GM21576 (cell line): Measurements from ENCODE around the gene CDK11B.

Experiments
- ATAC-seq: cut with Tn5 transposase; IDR thresholded peaks from one replicate; pipeline ENCODE4 v1.9.1; 2021; ENCODE audit warnings: mild to moderate bottlenecking, moderate library complexity; ENCODE audit not compliant: unreplicated experiment

Gene CDK11B

GRCh38 chr1:1628754-1629429 is 29.9 kb downstream of the CDK11B start:
- ATAC-seq, result no peak

- ATAC-seq, result no peak
Measured at GRCh38 chr1:1627829-1628753, 30.7 kb downstream of the CDK11B start.

- no peak for ATAC-seq
Measured at GRCh38 chr1:1627261-1627828, 31.5 kb downstream of the CDK11B start.

- no peak for ATAC-seq
Measured at GRCh38 chr1:1626207-1627141, 32.3 kb downstream of the CDK11B start.

GRCh38 chr1:1625824-1626206 is 33.0 kb downstream of the CDK11B start:
- no peak for ATAC-seq

- no peak for ATAC-seq
Measured at GRCh38 chr1:1625404-1625775, 33.4 kb downstream of the CDK11B start.

GRCh38 chr1:1624443-1625403 is 34.1 kb downstream of the CDK11B start:
- ATAC-seq, result no peak

GRCh38 chr1:1623631-1624442 is 35.0 kb downstream of the CDK11B start:
- no peak for ATAC-seq

DNA sequence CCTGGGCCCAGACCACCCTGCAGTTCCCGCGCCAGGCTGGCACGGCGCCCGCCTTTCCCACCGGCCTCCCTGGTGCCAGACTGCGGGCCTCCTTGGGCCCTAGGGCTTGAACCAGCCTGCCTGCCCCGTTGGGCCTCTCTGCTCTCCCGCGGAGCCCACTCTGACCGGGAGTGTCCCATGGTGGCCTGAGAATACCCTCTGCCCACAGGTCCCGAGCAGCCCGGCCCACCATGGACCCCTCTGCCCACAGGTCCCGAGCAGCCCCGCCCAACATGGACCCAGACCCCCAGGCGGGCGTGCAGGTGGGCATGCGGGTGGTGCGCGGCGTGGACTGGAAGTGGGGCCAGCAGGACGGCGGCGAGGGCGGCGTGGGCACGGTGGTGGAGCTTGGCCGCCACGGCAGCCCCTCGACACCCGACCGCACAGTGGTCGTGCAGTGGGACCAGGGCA is 35.6 kb downstream of the CDK11B start:
- no peak for ATAC-seq

GRCh38 chr1:1622788-1623094 is 36.1 kb downstream of the CDK11B start:
- no peak for ATAC-seq

- no peak for ATAC-seq
Measured at GRCh38 chr1:1622010-1622787, 36.6 kb downstream of the CDK11B start.

DNA sequence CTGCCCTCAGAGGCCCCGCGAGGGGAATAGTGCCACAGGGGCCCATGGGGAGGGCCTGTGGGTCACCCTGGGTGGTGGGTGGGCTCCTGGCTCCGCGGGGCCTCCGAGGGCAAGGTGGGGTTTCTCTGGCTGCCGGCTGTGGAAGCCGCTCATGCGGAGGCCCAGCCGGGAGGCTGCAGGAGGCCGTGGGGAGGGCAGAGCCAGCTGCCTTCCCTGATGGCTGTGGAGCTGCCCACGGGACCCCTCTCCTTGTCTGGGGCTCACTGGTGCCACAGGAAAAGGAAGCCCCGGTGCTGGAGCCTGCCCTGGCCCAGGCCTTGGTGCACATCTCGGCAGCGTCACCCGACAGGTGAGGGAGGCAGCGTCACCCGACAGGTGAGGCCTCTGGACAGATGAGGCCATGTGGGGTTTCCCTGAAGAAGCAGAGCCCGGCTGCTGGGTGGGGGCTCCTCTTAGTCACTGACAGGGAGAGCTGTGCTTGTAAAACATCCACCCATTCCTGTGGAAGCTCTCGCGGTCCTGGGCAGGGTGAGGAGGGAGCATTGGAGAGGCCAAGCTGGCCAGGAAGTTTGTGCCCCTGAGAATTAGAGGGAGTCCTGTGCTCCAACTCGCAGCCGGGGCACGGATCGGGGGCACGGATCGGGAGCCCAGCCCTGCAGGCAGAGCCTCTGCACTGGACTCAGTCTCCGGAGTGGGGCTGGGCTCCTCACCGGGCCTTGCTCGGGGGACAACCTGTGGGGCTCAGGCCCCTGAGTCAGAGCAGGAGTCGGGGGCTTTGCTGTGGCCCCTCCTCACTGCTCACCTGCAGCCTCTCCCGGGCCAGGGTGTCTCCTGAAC is 37.4 kb downstream of the CDK11B start:
- ATAC-seq, result no peak

DNA sequence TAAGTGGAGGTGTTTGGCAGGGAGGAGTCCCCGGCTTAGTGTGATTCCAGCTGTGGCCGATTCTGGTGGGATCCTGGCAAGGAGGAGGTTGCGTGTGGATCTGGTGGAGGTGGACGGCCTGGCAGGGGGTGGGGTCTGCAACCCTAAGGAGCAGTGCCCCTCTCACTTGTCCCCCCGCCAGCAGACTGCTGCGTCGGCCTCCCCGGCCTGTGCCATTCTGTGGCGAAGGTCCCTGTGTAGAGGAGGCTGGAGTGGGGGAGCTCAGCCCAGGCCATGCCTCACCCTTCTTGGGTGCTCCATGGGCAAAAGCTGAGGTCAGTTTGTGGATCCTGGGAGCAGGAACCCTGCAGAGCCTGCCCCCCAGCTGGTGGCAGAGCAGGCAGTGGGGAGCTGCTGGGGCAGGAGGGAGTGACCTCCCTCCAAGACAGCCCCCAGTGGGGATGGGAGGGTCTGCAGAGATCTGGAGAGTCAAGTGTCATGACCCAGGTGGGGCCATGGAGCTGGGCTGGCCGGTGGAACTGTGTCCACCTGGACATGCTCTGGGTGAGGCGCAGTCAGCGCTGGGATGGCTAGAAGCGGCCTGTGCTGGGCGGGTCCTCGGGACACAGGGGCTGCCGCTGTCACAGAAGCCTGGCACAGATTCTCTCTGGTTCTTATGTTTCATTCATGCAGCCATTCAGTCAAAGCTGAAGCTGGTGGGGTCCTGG is 38.2 kb downstream of the CDK11B start:
- ATAC-seq, result no peak

DNA sequence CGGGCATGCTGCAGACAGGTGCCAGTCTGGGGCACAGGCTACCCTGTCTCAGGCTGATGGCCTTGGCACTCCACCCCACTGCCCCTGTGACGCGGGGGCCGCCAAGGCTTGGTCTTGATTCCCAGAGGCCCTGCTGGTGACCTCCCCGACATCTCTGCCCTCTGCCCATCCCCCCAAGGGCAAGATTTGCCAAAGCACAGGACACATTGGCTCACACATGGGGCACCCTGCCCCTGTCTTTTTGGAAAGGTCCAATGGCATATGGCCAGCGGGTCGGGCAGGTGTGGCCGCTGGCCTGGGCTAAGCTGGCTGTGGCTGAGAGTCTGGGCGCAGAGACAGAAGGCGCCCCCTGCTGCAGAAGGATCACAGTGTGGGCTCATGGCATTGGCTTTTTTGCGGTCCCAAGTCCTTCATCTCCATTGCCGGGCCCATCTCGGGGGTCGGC is 38.9 kb downstream of the CDK11B start:
- ATAC-seq, result no peak

DNA sequence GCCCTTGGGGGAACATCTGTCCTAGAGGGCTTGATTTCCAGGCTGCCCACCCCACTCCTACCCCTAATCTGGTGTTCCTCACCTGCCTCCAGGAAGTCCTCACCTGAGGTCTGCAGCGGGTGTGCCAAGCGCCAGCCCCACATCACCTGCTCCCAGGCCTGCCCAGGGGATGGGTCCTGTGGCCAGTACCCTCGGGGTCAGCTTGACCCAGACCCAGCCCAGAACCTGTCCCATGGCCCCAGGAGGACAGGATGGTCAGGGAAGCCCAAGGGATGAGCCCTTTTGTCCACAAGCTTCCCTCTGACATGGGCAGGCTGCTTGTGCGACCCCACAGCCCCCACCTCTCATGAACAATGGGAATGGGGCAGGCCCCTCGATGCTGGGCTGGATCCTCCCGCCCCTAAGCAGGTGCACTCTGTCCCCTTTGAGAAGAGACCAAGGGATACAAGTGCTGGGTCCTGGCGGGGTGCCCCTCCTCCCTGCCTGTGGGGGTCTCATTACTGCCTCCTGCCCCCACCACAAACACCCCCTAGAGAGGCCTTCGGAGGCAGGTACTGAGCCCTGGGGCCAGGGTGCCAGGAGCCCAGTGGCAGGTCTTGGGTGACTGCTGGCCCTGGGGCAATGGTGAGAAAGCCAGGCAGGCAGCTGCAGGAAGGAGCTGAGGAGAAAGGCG is 40.3 kb downstream of the CDK11B start:
- ATAC-seq, result no peak

DNA sequence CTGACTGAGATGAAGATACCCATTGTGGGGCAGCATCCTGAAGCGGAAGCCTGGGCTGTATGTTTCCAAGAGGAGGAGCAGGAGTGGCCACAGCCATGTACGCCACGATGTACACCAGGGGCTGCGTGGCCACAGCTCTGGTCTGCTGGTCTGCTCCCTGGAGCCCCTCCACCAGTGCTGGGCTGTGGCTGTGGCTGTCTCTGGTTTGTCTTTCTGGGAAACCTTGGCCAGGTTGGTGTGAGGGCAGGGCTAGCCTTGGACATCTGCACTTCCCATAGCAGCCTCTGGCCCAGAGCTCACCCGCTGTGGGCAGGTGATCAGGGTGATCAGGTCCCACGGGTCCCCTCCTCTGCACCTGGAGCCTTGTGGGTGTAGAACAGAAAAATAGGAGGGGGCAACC is 40.9 kb downstream of the CDK11B start:
- ATAC-seq, result no peak
